Osteoblast (primary cell): Measurements from ENCODE around the gene PRR33. TPM values are rescaled to one million over a fixed set of nuclear protein-coding genes. Genes with fewer than 3 reads are reported as not detected.
A peak's percentile ranks its signal among the peaks of the same experiment; 100 is the strongest.

Experiments
- DNase-seq: peaks from one replicate; pipeline ENCODE4 v3.0.0; 2011; ENCODE audit warnings: low spot score, mixed read lengths; ENCODE audit not compliant: insufficient read length; ENCODE audit errors: missing footprints
- H2AFZ ChIP-seq: 2 replicates; pipeline ENCODE4 v1.6.0; 2011; ENCODE audit warnings: mild to moderate bottlenecking, low read length
- H3K27ac ChIP-seq: 2 replicates; pipeline ENCODE4 v1.5.1; 2011; ENCODE audit warnings: mild to moderate bottlenecking, low read depth, low read length, moderate library complexity
- H3K27me3 ChIP-seq: 2 replicates; pipeline ENCODE4 v1.6.0; 2012; ENCODE audit warnings: mild to moderate bottlenecking, control low read depth, inconsistent platforms, low read length, moderate library complexity; ENCODE audit not compliant: insufficient read depth
- H3K36me3 ChIP-seq: 2 replicates; pipeline ENCODE4 v1.5.1; 2011; ENCODE audit warnings: mild to moderate bottlenecking, low read length, control low read depth, moderate library complexity; ENCODE audit not compliant: insufficient read depth
- H3K4me1 ChIP-seq: 2 replicates; pipeline ENCODE4 v1.5.1; 2011; ENCODE audit warnings: mild to moderate bottlenecking, low read length, control low read depth, moderate library complexity; ENCODE audit not compliant: insufficient read depth
- H3K4me2 ChIP-seq: 2 replicates; pipeline ENCODE4 v1.6.0; 2011; ENCODE audit warnings: mild to moderate bottlenecking, low read length; ENCODE audit not compliant: insufficient read depth
- H3K4me3 ChIP-seq: fragments of 200-600 bp; sonication (generic); 3 replicates; pipeline ENCODE4 v1.5.1; 2012; ENCODE audit warnings: mild to moderate bottlenecking, low read length, inconsistent platforms; ENCODE audit not compliant: insufficient read depth
- H3K79me2 ChIP-seq: 2 replicates; pipeline ENCODE4 v1.6.0; 2012; ENCODE audit warnings: mild to moderate bottlenecking, low read length, control low read depth, inconsistent platforms; ENCODE audit not compliant: insufficient read depth
- H3K9me3 ChIP-seq: 2 replicates; pipeline ENCODE4 v1.5.1; 2011; ENCODE audit warnings: low read depth, low read length, control low read depth
- H4K20me1 ChIP-seq: 2 replicates; pipeline ENCODE4 v1.6.0; 2012; ENCODE audit warnings: mild to moderate bottlenecking, low read length, control low read depth; ENCODE audit not compliant: insufficient read depth
- CTCF ChIP-seq: IDR thresholded peaks from 2 replicates; pipeline ENCODE4 v1.5.1; 2011; ENCODE audit warnings: mild to moderate bottlenecking, low read depth, low read length, moderate library complexity; ENCODE audit errors: extremely low read depth
- total RNA-seq: library from RNA; depleted of rRNA; stranded (reverse); fragments of >200 nt; gene quantifications from 2 replicates; pipeline ENCODE4 v1.2.3, GENCODE V29; 2012

PRR33 gene
- total RNA-seq, 1 donor: not detected

- Histone ChIP-seq H3K36me3 (no peaks in the 10 kb centered on the region), H3K4me2 (peak overlapping the region; percentile 67), H4K20me1 (no peaks in the 10 kb centered on the region), H3K4me1 (peaks cover 25% of the 10 kb centered on the region), H3K9me3 (no peaks in the 10 kb centered on the region), H3K79me2 (no peaks in the 10 kb centered on the region), H3K4me3 (peak overlapping the region; percentile 63), H3K27ac (no peak overlapping the region), H3K27me3 (peaks cover 32% of the 10 kb centered on the region), H2AFZ (no peak overlapping the region)
- peak; percentile 96 for DNase-seq
- no peak for TF ChIP-seq CTCF
These were observed 18.5 kb downstream of the PRR33 start for GRCh38 chr11:1873048-1873812.

GRCh38 chr11:1872267-1872985, 19.3 kb downstream of the PRR33 start:
- peak; percentile 74 for DNase-seq
- no peak for TF ChIP-seq CTCF
- H3K4me1 ChIP-seq: peaks cover 28% of the 10 kb centered on the region
- no peak overlapping the region for H2AFZ ChIP-seq
- H3K27ac ChIP-seq: no peak overlapping the region
- H3K79me2 ChIP-seq: no peaks in the 10 kb centered on the region
- H3K27me3 ChIP-seq: peaks cover 36% of the 10 kb centered on the region
- peak overlapping the region; percentile 67 for H3K4me2 ChIP-seq
- no peaks in the 10 kb centered on the region for H4K20me1 ChIP-seq
- H3K4me3 ChIP-seq: peak overlapping the region; percentile 63
- H3K36me3 ChIP-seq: no peaks in the 10 kb centered on the region
- H3K9me3 ChIP-seq: no peaks in the 10 kb centered on the region

- Histone ChIP-seq H4K20me1 (no peaks in the 10 kb centered on the region), H3K4me1 (peaks cover 26% of the 10 kb centered on the region), H3K27me3 (peaks cover 36% of the 10 kb centered on the region), H3K4me3 (peak overlapping the region; percentile 63), H3K4me2 (peak overlapping the region; percentile 67), H3K79me2 (no peaks in the 10 kb centered on the region), H3K27ac (no peak overlapping the region), H3K36me3 (no peaks in the 10 kb centered on the region), H3K9me3 (no peaks in the 10 kb centered on the region), H2AFZ (no peak overlapping the region)
- DNase-seq: no peak
- TF ChIP-seq CTCF: no peak
These were observed 20.2 kb downstream of the PRR33 start for GRCh38 chr11:1871531-1871930.
